Lung (tissue), 12 donors: ENCODE results near the gene ASB2. TPM values are rescaled to one million over a fixed set of nuclear protein-coding genes. Genes with fewer than 3 reads are reported as not detected.
A peak's percentile ranks its signal among the peaks of the same experiment; 100 is the strongest.

Experiments used
- ATAC-seq: fragments of 200-7000 bp; cut with Tn5 transposase; one replicate; pipeline ENCODE4 v1.9.1; 2020; ENCODE audit warnings: moderate number of reproducible peaks; ENCODE audit not compliant: insufficient read depth, low FRiP score
- DNase-seq, 3 donors: peaks; one replicate each; pipeline ENCODE4 v3.0.0-alpha.2; 2013 to 2017
- H3K27ac ChIP-seq, 2 donors: one replicate each; pipeline ENCODE4 v1.5.1; 2013; ENCODE audit warnings: mild to moderate bottlenecking in 2 of 2, moderate library complexity in 2 of 2, control low read depth in 1 of 2, inconsistent platforms in 1 of 2, low read depth in 1 of 2, low read length in 1 of 2
- H3K27me3 ChIP-seq, 3 donors: one replicate each; pipeline ENCODE4 v1.5.1; 2013; ENCODE audit warnings: low read length in 2 of 3; ENCODE audit not compliant: control insufficient read depth in 3 of 3, insufficient read depth in 3 of 3
- H3K36me3 ChIP-seq, 4 donors: one replicate each; pipeline ENCODE4 v1.5.1; 2013; ENCODE audit warnings: low read length in 4 of 4, mild to moderate bottlenecking in 1 of 4, moderate library complexity in 1 of 4; ENCODE audit not compliant: control insufficient read depth in 4 of 4, insufficient read depth in 4 of 4
- H3K4me1 ChIP-seq, 5 donors: one replicate each; pipeline ENCODE4 v1.5.1; 2013; ENCODE audit warnings: low read length in 5 of 5, mild to moderate bottlenecking in 2 of 5, moderate library complexity in 1 of 5; ENCODE audit not compliant: control insufficient read depth in 5 of 5, insufficient read depth in 5 of 5
- H3K4me3 ChIP-seq: one replicate; pipeline ENCODE4 v1.5.1; 2013; ENCODE audit warnings: mild to moderate bottlenecking, control low read depth, moderate library complexity
- H3K9ac ChIP-seq, 2 donors: one replicate each; pipeline ENCODE4 v1.5.1; 2013; ENCODE audit warnings: low read length in 2 of 2, control low read depth in 1 of 2; ENCODE audit not compliant: insufficient read depth in 1 of 2
- H3K9me3 ChIP-seq, 4 donors: one replicate each; pipeline ENCODE4 v1.5.1; 2013; ENCODE audit warnings: low read length in 3 of 4, mild to moderate bottlenecking in 1 of 4, moderate library complexity in 1 of 4; ENCODE audit not compliant: control insufficient read depth in 4 of 4, insufficient read depth in 3 of 4
- WGBS, 2 donors: extraction: QIAGEN DNeasy Blood & Tissue Kit; methylation state at CpG; one replicate each; pipeline ENCODE4 v1.1.7; 2013; 5-methylcytosine and 5-hydroxymethylcytosine counted together
- polyA plus RNA-seq, 2 donors: library from polyadenylated mRNA; stranded (reverse); fragments of 200-250 nt; gene quantifications; one replicate each; pipeline ENCODE4 v1.2.1, GENCODE V29; 2013
- total RNA-seq, 2 donors: library from RNA; depleted of rRNA in 1 of 2; stranded (reverse); fragments of >200 nt in 1 of 2; gene quantifications; one replicate each; pipeline ENCODE4 v1.2.1, GENCODE V29; 2014 to 2021
- TF ChIP-seq, protein P1 (sequence below): IDR thresholded peaks from 2 replicates; pipeline ENCODE4 v1.5.1; 2012; ENCODE audit warnings: mild to moderate bottlenecking; ENCODE audit errors: control extremely low read depth, extremely low read depth
- donor health status: control.
- donor health status: control.
- donor health status: Bipolar disorder and iron deficiency.
- donor health status: healthy.
- donor health status: DM: yes; HTN: yes; CAD: no.

Gene ASB2
- total and polyA plus RNA-seq, 4 donors: 1.8 to 3.7 (median 2.6) TPM

DNA sequence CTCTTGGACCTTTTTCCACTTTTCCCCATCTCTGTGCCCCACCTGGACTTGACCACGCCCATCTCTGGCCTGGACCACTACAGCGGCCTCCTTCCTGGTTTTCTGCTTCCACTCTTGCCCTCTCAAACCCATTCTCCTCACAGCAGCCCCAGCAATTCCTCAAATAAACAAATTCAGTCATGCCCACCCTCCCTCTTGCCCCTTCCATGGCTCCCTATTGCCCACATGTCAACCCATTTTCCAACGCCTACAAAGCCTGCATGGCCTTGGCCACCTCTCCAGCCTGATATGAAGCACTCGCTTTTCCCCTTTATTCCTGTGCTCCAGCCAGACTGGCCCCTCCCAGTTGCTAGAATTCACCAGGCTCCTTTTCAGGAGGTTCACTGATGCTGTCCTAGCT is 43.9 kb upstream of the ASB2 start:
- Histone ChIP-seq H3K9ac (no peak overlapping the region), H3K4me3 (no peak overlapping the region), H3K36me3 (no peaks in the 10 kb centered on the region), H3K9me3 (no peaks in the 10 kb centered on the region), H3K27ac (no peak overlapping the region), H3K4me1 (no peaks in the 10 kb centered on the region), H3K27me3 (no peaks in the 10 kb centered on the region)
- 83 to 86% methylated on average over 4 of the region's 4 CpGs for WGBS, 2 donors
- TF ChIP-seq, protein P1, sequence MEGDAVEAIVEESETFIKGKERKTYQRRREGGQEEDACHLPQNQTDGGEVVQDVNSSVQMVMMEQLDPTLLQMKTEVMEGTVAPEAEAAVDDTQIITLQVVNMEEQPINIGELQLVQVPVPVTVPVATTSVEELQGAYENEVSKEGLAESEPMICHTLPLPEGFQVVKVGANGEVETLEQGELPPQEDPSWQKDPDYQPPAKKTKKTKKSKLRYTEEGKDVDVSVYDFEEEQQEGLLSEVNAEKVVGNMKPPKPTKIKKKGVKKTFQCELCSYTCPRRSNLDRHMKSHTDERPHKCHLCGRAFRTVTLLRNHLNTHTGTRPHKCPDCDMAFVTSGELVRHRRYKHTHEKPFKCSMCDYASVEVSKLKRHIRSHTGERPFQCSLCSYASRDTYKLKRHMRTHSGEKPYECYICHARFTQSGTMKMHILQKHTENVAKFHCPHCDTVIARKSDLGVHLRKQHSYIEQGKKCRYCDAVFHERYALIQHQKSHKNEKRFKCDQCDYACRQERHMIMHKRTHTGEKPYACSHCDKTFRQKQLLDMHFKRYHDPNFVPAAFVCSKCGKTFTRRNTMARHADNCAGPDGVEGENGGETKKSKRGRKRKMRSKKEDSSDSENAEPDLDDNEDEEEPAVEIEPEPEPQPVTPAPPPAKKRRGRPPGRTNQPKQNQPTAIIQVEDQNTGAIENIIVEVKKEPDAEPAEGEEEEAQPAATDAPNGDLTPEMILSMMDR: no peak
- DNase-seq (no peak), ATAC-seq (no peak)

DNA sequence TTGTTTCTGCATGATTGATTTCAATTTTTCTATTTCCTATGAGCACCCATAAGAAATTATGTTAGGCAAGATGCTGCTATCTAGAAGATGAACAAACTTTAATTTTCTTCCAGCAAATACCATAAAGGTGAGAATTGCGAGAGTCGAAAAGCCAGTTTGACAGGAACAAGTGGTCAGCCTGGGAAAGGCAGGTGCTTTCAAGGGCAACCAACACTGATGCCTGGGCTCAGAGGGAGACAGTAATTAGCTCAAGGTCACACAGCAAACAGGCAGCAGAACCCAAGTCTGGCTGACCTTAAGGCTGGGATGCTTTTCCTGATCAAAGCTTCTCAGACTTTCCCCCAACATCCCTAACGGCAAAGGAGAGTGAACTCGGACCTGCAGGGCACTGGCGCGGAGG is 43.0 kb upstream of the ASB2 start:
- DNase-seq: peak in 1 of 3 donors; percentile 23

DNA sequence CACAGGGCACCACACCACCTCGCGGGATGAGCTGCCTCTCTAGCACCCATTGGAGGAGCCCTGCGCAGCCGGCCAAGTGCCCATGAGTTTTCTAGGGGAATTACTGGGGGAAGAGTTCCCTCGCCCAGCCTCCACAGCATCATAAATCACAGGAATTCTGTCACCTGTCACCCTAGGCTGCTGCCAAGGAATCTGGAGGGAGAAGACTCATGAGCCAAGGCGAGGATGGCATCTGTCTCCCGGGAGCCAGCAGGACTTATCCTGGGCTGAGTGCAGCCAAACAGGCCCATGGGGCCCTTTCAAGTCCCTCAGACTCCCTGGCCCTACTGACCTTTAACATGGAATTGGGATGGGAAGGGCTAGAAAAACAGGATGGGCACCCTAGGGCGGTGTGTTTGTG is 41.9 kb upstream of the ASB2 start:
- no peak for DNase-seq
- Histone ChIP-seq H3K4me3 (no peak overlapping the region), H3K27me3 (peaks cover 0 to 3% (median 0%) of the 10 kb centered on the region in 3 donors), H3K27ac (no peak overlapping the region), H3K4me1 (no peaks in the 10 kb centered on the region), H3K36me3 (no peaks in the 10 kb centered on the region), H3K9ac (no peak overlapping the region), H3K9me3 (no peaks in the 10 kb centered on the region)
- TF ChIP-seq, protein P1: no peak
- 79 to 83% methylated on average over 8 of the region's 8 CpGs for WGBS, 2 donors
- no peak for ATAC-seq

More for the DNA sequence above, 43.0 kb upstream of the ASB2 start:
- H3K9me3 ChIP-seq: no peaks in the 10 kb centered on the region
- H3K36me3 ChIP-seq: no peaks in the 10 kb centered on the region
- H3K4me1 ChIP-seq: no peaks in the 10 kb centered on the region
- no peak overlapping the region for H3K4me3 ChIP-seq
- H3K9ac ChIP-seq: no peak overlapping the region
- TF ChIP-seq, protein P1: no peak
- peaks cover 0 to 3% (median 0%) of the 10 kb centered on the region in 3 donors for H3K27me3 ChIP-seq
- 71 to 79% methylated on average over 6 of the region's 6 CpGs for WGBS, 2 donors
- H3K27ac ChIP-seq: no peak overlapping the region
- ATAC-seq: no peak

DNA sequence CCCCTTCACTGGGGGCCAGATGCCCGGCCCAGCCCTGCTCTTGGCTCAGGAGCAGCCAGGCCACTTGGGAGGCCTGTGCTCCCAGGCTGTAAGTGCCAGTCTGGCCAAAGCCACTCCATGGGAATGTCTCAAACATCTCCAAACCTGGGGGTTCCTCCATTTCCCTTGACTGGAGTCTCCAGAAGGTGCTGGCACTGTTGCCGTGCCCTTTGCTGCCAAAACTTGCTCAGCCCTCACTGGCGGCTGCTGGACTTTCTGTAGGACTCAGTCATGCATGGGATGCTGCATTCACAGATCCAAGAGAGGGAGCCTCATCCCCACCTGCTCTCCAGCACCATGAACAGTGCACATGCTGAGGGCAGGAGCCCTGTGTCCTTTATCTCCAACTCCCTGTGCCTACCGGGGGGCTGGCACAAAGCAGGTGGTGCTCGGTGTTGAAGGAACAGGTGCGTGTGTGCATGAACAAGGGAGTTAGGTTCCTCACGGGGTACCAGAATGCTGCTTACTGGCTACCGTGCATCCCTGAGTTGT is 40.1 kb upstream of the ASB2 start:
- H3K4me3 ChIP-seq: no peak overlapping the region
- H3K27ac ChIP-seq: no peak overlapping the region
- no peaks in the 10 kb centered on the region for H3K36me3 ChIP-seq
- TF ChIP-seq, protein P1: no peak
- no peaks in the 10 kb centered on the region for H3K9me3 ChIP-seq
- H3K9ac ChIP-seq: no peak overlapping the region
- WGBS, 2 donors: 83 to 91% methylated on average over 8 of the region's 8 CpGs
- no peak for DNase-seq
- H3K27me3 ChIP-seq: peaks cover 0 to 3% (median 0%) of the 10 kb centered on the region in 3 donors
- H3K4me1 ChIP-seq: no peaks in the 10 kb centered on the region
- ATAC-seq: no peak
